ENCODE results near the gene RERE.
A peak's percentile ranks its signal among the peaks of the same experiment; 100 is the strongest.

RERE gene

GRCh38 chr1:8516278-8516777, 301.1 kb downstream of the RERE start:
- H3K4me3 ChIP-seq (ENCODE audit: low read depth in 1 of 2, low read length in 1 of 2): no peak overlapping the region
- TF ChIP-seq CTCF (IDR thresholded peaks at IDR 0.05): no peak
- H3K27me3 ChIP-seq: no peaks in the 10 kb centered on the region
- no peak overlapping the region for H3K27ac ChIP-seq
- no peaks in the 10 kb centered on the region for H3K36me3 ChIP-seq
- peaks cover 27 to 30% of the 10 kb centered on the region in 2 experiments for H3K4me1 ChIP-seq (ENCODE audit: control insufficient read depth in 1 of 2, insufficient read depth in 1 of 2, low read depth in 1 of 2, low read length in 1 of 2)
- no peaks in the 10 kb centered on the region for H3K9me3 ChIP-seq

DNA sequence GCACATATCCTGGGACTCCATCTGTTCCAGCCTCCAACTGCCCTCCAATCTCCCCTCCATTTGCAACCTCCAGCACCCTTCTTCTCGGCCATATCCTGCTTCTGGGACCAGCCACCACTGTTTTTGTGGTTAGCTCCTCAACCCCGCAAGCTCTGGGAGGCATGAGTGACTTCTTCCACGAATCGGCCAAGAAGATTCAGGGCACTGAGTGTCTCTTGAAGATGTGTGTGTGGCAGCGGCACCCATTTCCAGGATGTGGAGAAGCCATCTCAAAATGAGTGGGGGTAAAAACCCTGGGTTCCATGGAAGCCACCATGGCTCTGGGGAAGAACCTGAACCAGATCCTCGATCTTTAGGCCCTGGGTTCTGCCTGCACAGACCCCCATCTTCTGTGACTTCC, 304.9 kb downstream of the RERE start:
- Histone ChIP-seq H3K36me3 (no peaks in the 10 kb centered on the region), H3K4me3 (ENCODE audit: low read depth in 1 of 2, low read length in 1 of 2) (no peak overlapping the region), H3K9me3 (no peaks in the 10 kb centered on the region), H3K27me3 (no peaks in the 10 kb centered on the region), H3K4me1 (ENCODE audit: control insufficient read depth in 1 of 2, insufficient read depth in 1 of 2, low read depth in 1 of 2, low read length in 1 of 2) (peaks cover 17 to 19% of the 10 kb centered on the region in 2 experiments), H3K27ac (no peak overlapping the region)
- no peak for TF ChIP-seq CTCF (IDR thresholded peaks at IDR 0.05)

DNA sequence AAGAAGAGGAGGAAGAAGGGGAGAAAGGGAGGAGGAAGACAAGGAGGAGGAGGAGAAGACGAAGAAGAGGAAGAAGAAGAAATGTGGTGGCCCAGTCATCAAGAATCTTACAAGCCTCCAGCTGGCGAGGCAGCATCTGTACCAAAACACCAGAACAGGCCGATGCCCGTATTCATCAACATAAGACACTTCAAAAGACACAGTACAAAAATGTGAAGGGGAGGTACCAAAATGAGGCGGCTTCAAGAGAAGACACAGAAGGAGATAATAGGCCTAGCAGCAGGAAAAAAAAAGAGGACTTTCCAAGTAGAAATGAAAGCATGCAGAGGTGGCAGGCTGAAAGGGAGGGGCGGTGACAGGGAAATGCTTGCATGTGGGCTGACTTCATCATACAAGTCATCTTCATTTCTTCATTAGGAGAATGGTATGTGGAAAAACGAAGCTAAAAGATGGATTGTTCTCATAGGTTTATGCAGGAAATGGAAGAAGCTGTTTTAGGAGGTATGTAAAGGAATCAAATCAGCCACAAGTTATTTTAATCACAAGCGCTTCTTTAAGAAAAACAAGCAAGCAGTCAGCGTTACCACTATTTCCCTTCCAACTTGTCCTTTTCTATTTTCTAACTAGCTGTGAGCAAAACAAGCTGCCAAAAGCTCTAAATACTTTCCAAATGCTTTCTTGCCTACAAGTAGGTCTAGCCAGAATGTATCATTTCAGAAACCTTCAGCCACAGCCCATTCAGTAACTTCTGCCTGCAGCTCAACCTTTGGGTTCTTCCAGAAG, 307.2 kb downstream of the RERE start:
- H3K27ac ChIP-seq: peak overlapping the region; percentile 45
- peaks cover 6% of the 10 kb centered on the region in 2 experiments for H3K4me1 ChIP-seq (ENCODE audit: control insufficient read depth in 1 of 2, insufficient read depth in 1 of 2, low read depth in 1 of 2, low read length in 1 of 2)
- no peaks in the 10 kb centered on the region for H3K27me3 ChIP-seq
- H3K9me3 ChIP-seq: no peaks in the 10 kb centered on the region
- TF ChIP-seq CTCF (IDR thresholded peaks at IDR 0.05): no peak
- no peak overlapping the region for H3K4me3 ChIP-seq (ENCODE audit: low read depth in 1 of 2, low read length in 1 of 2)
- H3K36me3 ChIP-seq: no peaks in the 10 kb centered on the region

- TF ChIP-seq CTCF (IDR thresholded peaks at IDR 0.05): no peak
- Histone ChIP-seq H3K27ac (peak overlapping the region; percentile 45), H3K4me3 (ENCODE audit: low read depth in 1 of 2, low read length in 1 of 2) (no peak overlapping the region), H3K4me1 (ENCODE audit: control insufficient read depth in 1 of 2, insufficient read depth in 1 of 2, low read depth in 1 of 2, low read length in 1 of 2) (peaks cover 6% of the 10 kb centered on the region in 2 experiments), H3K27me3 (no peaks in the 10 kb centered on the region), H3K9me3 (no peaks in the 10 kb centered on the region), H3K36me3 (no peaks in the 10 kb centered on the region)
Observed at GRCh38 chr1:8509579-8509978, 307.9 kb downstream of the RERE start.

DNA sequence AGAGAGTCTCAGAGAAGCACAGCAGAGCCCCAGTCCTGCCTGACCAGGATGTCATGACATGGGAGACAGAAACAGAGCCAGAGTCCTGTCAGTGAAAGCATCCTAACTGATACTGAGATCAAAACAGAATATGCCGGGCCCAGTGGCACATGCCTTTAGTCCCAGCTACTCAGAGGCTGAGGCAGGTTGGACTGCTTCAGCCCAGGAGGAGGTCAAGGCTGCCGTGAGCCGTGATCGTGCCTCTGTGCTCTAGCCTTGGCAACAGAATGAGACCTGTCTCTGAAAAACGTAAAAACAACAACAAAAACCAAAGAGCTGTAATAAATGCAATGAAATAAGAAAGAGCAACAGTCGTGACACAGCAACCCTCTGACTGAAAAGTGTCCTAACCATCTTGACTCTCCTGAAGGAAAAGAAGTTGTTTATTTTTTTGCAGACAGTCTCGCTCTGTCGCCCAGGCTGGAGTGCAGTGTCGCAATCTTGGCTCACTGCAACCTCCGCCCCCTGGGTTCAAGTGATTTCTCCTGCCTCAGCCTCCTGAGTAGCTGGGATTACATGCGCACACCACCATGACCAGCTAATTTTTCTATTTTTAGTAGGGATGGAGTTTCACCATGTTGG, 310.3 kb downstream of the RERE start:
- peaks cover 6% of the 10 kb centered on the region in 2 experiments for H3K4me1 ChIP-seq (ENCODE audit: control insufficient read depth in 1 of 2, insufficient read depth in 1 of 2, low read depth in 1 of 2, low read length in 1 of 2)
- no peak for TF ChIP-seq CTCF (IDR thresholded peaks at IDR 0.05)
- H3K9me3 ChIP-seq: no peaks in the 10 kb centered on the region
- H3K36me3 ChIP-seq: no peaks in the 10 kb centered on the region
- no peak overlapping the region for H3K27ac ChIP-seq
- no peak overlapping the region for H3K4me3 ChIP-seq (ENCODE audit: low read depth in 1 of 2, low read length in 1 of 2)
- no peaks in the 10 kb centered on the region for H3K27me3 ChIP-seq

Measured in neutrophil (primary cell).